WTC11 (cell line): Measurements from ENCODE around the gene RBFOX1. TPM values are rescaled to one million over a fixed set of nuclear protein-coding genes. Genes with fewer than 3 reads are reported as not detected.

Experiments
- ATAC-seq: fragments of 200-7000 bp; cut with Tn5 transposase; 2 replicates; pipeline ENCODE4 v1.10.0; 2021; ENCODE audit warnings: mild to moderate bottlenecking, moderate library complexity
- CTCF ChIA-PET: fragments of 300-600 bp; sonication (Branson Sonifier 250); formaldehyde crosslinking; loops from one replicate; lab custom pipeline; 2021; ENCODE audit warnings: antibody characterized with exemption; lab: Charles Lee
- POLR2A ChIA-PET: fragments of 350-600 bp; sonication (Branson Sonifier 250); formaldehyde crosslinking; loops from one replicate; lab custom pipeline; 2021; ENCODE audit warnings: antibody characterized with exemption; lab: Charles Lee
- DNase-seq: peaks from one replicate; pipeline ENCODE4 v3.0.0; 2021; ENCODE audit warnings: low spot score
- H3K27ac Mint-ChIP-seq: 2 replicates; pipeline ENCODE4 v1.8.0; 2021; ENCODE audit warnings: mixed read lengths
- H3K27me3 Mint-ChIP-seq: 2 replicates; pipeline ENCODE4 v1.8.0; 2021; ENCODE audit warnings: low read depth, mild to moderate bottlenecking, moderate library complexity, mixed read lengths
- H3K36me3 Mint-ChIP-seq: 2 replicates; pipeline ENCODE4 v1.8.0; 2021; ENCODE audit warnings: mixed read lengths
- H3K4me1 Mint-ChIP-seq: 2 replicates; pipeline ENCODE4 v1.8.0; 2022; ENCODE audit warnings: mixed read lengths
- H3K4me3 Mint-ChIP-seq: 2 replicates; pipeline ENCODE4 v1.8.0; 2021; ENCODE audit warnings: mild to moderate bottlenecking, moderate library complexity, mixed read lengths
- H3K9me3 Mint-ChIP-seq: 2 replicates; pipeline ENCODE4 v1.8.0; 2021; ENCODE audit warnings: mixed read lengths
- AFF4 ChIP-seq: sonication (generic); formaldehyde crosslinking; IDR thresholded peaks from 2 replicates; pipeline ENCODE4 v1.8.1; 2023; ENCODE audit warnings: mild to moderate bottlenecking, missing genetic modification reagents, borderline replicate concordance
- AR ChIP-seq: fragments of 250-450 bp; sonication (Bioruptor Pico); IDR thresholded peaks from 2 replicates; pipeline ENCODE4 v1.9.0; 2021; ENCODE audit warnings: mild to moderate bottlenecking
- FOXK1 ChIP-seq: sonication (generic); formaldehyde crosslinking; IDR thresholded peaks from 2 replicates; pipeline ENCODE4 v1.8.0; 2022; ENCODE audit warnings: mild to moderate bottlenecking, moderate library complexity, missing genetic modification reagents
- FOXP4 ChIP-seq: sonication (generic); formaldehyde crosslinking; IDR thresholded peaks from 2 replicates; pipeline ENCODE4 v1.8.0; 2022; ENCODE audit warnings: mild to moderate bottlenecking, missing genetic modification reagents
- HMGA2 ChIP-seq: fragments of 250-450 bp; sonication (Bioruptor Pico); IDR thresholded peaks from 2 replicates; pipeline ENCODE4 v1.4.0; 2021; ENCODE audit warnings: mild to moderate bottlenecking, moderate library complexity
- HMGXB4 ChIP-seq: sonication (generic); formaldehyde crosslinking; IDR thresholded peaks from 2 replicates; pipeline ENCODE4 v1.8.1; 2023; ENCODE audit warnings: mild to moderate bottlenecking, moderate library complexity, missing genetic modification reagents
- NFYB ChIP-seq: sonication (generic); formaldehyde crosslinking; conservative IDR thresholded peaks from 2 replicates; pipeline ENCODE4 v1.8.0; 2022; ENCODE audit warnings: low read depth, missing genetic modification reagents
- NR3C1 ChIP-seq: sonication (generic); formaldehyde crosslinking; conservative IDR thresholded peaks from 2 replicates; pipeline ENCODE4 v1.8.1; 2023; ENCODE audit warnings: low read depth, mild to moderate bottlenecking, missing genetic modification reagents
- PRDM15 ChIP-seq: sonication (generic); formaldehyde crosslinking; IDR thresholded peaks from 2 replicates; pipeline ENCODE4 v1.8.0; 2022; ENCODE audit warnings: missing genetic modification reagents
- SMAD3 ChIP-seq: sonication (generic); formaldehyde crosslinking; IDR thresholded peaks from 2 replicates; pipeline ENCODE4 v1.8.0; 2022; ENCODE audit warnings: missing genetic modification reagents, mild to moderate bottlenecking, borderline replicate concordance
- ZBTB43 ChIP-seq: sonication (generic); formaldehyde crosslinking; IDR thresholded peaks from 2 replicates; pipeline ENCODE4 v1.8.1; 2023; ENCODE audit warnings: mild to moderate bottlenecking, missing genetic modification reagents
- ZNF671 ChIP-seq: fragments of 250-450 bp; sonication (Bioruptor Pico); IDR thresholded peaks from 2 replicates; pipeline ENCODE4 v1.8.0; 2021; ENCODE audit warnings: mild to moderate bottlenecking
- total RNA-seq: library from RNA; stranded (reverse); gene quantifications from 3 replicates; pipeline ENCODE4 v1.2.3, GENCODE V29; 2021

The RBFOX1 gene
- total RNA-seq, 1 experiment from 2014 or later: 1.1 TPM

GRCh38 chr16:7651803-7652570, 319.3 kb downstream of the RBFOX1 start:
- H3K27me3 Mint-ChIP-seq: peaks cover 6% of the 10 kb centered on the region; the same call in 1 of the 2 replicates
- peak overlapping the region; percentile 4 for H3K27ac Mint-ChIP-seq
- H3K9me3 Mint-ChIP-seq: peaks cover 14% of the 10 kb centered on the region
- POLR2A ChIA-PET: interaction anchor here (0.6 kb wide), 1 partner anchor 485 kb away, joined by 4 read pairs; no protein-coding TSS in a partner anchor
- no peak for TF ChIP-seq NFYB (CRISPR knock-in tag)
- TF ChIP-seq SMAD3 (CRISPR knock-in tag): no peak
- no peak for TF ChIP-seq AR (CRISPR knock-in tag)
- TF ChIP-seq NR3C1 (CRISPR knock-in tag): no peak
- no peak for TF ChIP-seq ZNF671 (CRISPR knock-in tag)
- no peak for TF ChIP-seq FOXP4
- no peak for TF ChIP-seq FOXK1
- TF ChIP-seq ZBTB43 (CRISPR knock-in tag): no peak
- no peak for TF ChIP-seq HMGXB4
- TF ChIP-seq PRDM15: no peak
- TF ChIP-seq HMGA2: no peak
- no peak for TF ChIP-seq AFF4
- no peak for DNase-seq
- ATAC-seq: peak; percentile 89
- H3K36me3 Mint-ChIP-seq: peaks cover 9% of the 10 kb centered on the region
- no peak overlapping the region for H3K4me3 Mint-ChIP-seq
- CTCF ChIA-PET: no interaction called here
- peaks cover 33% of the 10 kb centered on the region for H3K4me1 Mint-ChIP-seq
